MM.1S (cell line): ENCODE results near the gene ILK.

Experiments used
- CTCF ChIP-seq: fragments of 300-600 bp; sonication (generic); IDR thresholded peaks from 2 replicates; pipeline ENCODE4 v1.5.1; 2016; ENCODE audit warnings: antibody characterized with exemption, low read length, mixed read lengths
- EZH2 ChIP-seq: fragments of 300-600 bp; sonication (generic); optimal IDR thresholded peaks from 2 replicates; pipeline ENCODE3; 2017; ENCODE audit warnings: low read depth, mild to moderate bottlenecking, antibody characterized with exemption, low read length, mixed read lengths
- EZH2phosphoT487 ChIP-seq: fragments of 300-600 bp; sonication (generic); IDR thresholded peaks from 2 replicates; pipeline ENCODE4 v1.6.1; 2018; ENCODE audit warnings: antibody characterized with exemption, low read length

- TF ChIP-seq CTCF (no peak), EZH2phosphoT487 (no peak), EZH2 (no peak)
Measured at GRCh38 chr11:6631361-6631890, 27.9 kb downstream of the ILK start.
